Stimulated activated CD8-positive, alpha-beta memory T cell treated with anti-CD3 and anti-CD28 coated beads, Interleukin-4, amount 100 ng/mL, for 1 hour (primary cell): ENCODE data around the gene DCTN4.

Experiments used
- DNase-seq, 2 donors: peaks; one replicate each; pipeline ENCODE4 v3.0.0-alpha.2; 2020; ENCODE audit warnings: low read depth in 2 of 2, low spot score in 1 of 2

Gene DCTN4

GRCh38 chr5:150670948-150671310, 87.9 kb downstream of the DCTN4 start:
- DNase-seq, result no peak

- no peak for DNase-seq
These were observed 88.4 kb downstream of the DCTN4 start for GRCh38 chr5:150670275-150670947.

GRCh38 chr5:150665044-150665443, 93.8 kb downstream of the DCTN4 start:
- DNase-seq, result no peak

- no peak for DNase-seq
These were observed 94.9 kb downstream of the DCTN4 start for GRCh38 chr5:150663936-150664335.

GRCh38 chr5:150662731-150663516, 95.9 kb downstream of the DCTN4 start:
- no peak for DNase-seq

GRCh38 chr5:150661821-150662596, 96.8 kb downstream of the DCTN4 start:
- DNase-seq, result no peak

- no peak for DNase-seq
These were observed 97.7 kb downstream of the DCTN4 start, which contains the start of gene MYOZ3 for GRCh38 chr5:150661086-150661485. MYOZ3 (plus strand) TSS chr5:150661251; CDS start chr5:150662942, 1,691 bp downstream.

- no peak for DNase-seq
These were observed 98.5 kb downstream of the DCTN4 start for GRCh38 chr5:150660108-150660831.

GRCh38 chr5:150659360-150660107, 99.3 kb downstream of the DCTN4 start:
- no peak for DNase-seq

GRCh38 chr5:150658699-150659265, 100.0 kb downstream of the DCTN4 start:
- DNase-seq, result no peak
